CD14-positive monocyte (primary cell): Measurements from ENCODE around the gene AADACL4. TPM values are rescaled to one million over a fixed set of nuclear protein-coding genes. Genes with fewer than 3 reads are reported as not detected.

ENCODE experiments used
- DNase-seq, 3 donors: peaks; one replicate each; pipeline ENCODE4 v3.0.0-alpha.2; 2011 to 2022
- H2AFZ ChIP-seq: 2 replicates; pipeline ENCODE4 v1.6.0; 2012; ENCODE audit warnings: mild to moderate bottlenecking, low read depth, low read length, inconsistent platforms; ENCODE audit not compliant: insufficient read depth, poor library complexity, severe bottlenecking
- H3K27ac ChIP-seq, 2 donors: 1 replicate in 1 of 2; 2 replicates in 1 of 2; pipeline ENCODE4 v1.5.1; 2012 to 2013; ENCODE audit warnings: low read length in 2 of 2, control low read depth in 1 of 2, inconsistent platforms in 1 of 2, low read depth in 1 of 2, mild to moderate bottlenecking in 1 of 2
- H3K27me3 ChIP-seq, 2 donors: one replicate each; pipeline versions ENCODE4 v1.6.0 to v1.6.1; 2011 to 2013; ENCODE audit warnings: low read length in 2 of 2; ENCODE audit not compliant: control insufficient read depth in 2 of 2, insufficient read depth in 2 of 2
- H3K36me3 ChIP-seq, 2 donors: replicated peaks in 1 of 2; 1 replicate in 1 of 2; 2 replicates in 1 of 2; pipeline versions ENCODE4 v1.5.1 to v1.6.1; 2012 to 2013; ENCODE audit warnings: low read length in 2 of 2, control low read depth in 1 of 2, inconsistent platforms in 1 of 2, mild to moderate bottlenecking in 1 of 2; ENCODE audit not compliant: insufficient read depth in 2 of 2, control insufficient read depth in 1 of 2
- H3K4me1 ChIP-seq, 2 donors: 1 replicate in 1 of 2; 2 replicates in 1 of 2; pipeline versions ENCODE4 v1.5.1 to v1.6.1; 2012 to 2013; ENCODE audit warnings: low read length in 2 of 2, control low read depth in 1 of 2, inconsistent platforms in 1 of 2, mild to moderate bottlenecking in 1 of 2, moderate library complexity in 1 of 2; ENCODE audit not compliant: insufficient read depth in 2 of 2, control insufficient read depth in 1 of 2
- H3K4me2 ChIP-seq: replicated peaks from 2 replicates; pipeline ENCODE3; 2012; ENCODE audit warnings: low read length, moderate library complexity, mild to moderate bottlenecking; ENCODE audit not compliant: poor library complexity, severe bottlenecking; ENCODE audit errors: extremely low read depth
- H3K4me3 ChIP-seq, 3 experiments: fragments of 200-600 bp in 1 of 3; sonication (generic) in 1 of 3; replicated peaks in 1 of 3; 1 replicate in 2 of 3; 2 replicates in 1 of 3; pipeline ENCODE4 v1.5.1; 2011 to 2013; ENCODE audit warnings: low read length in 3 of 3, mild to moderate bottlenecking in 3 of 3, control low read depth in 2 of 3, low read depth in 2 of 3, inconsistent platforms in 1 of 3, moderate library complexity in 1 of 3
- H3K79me2 ChIP-seq: 2 replicates; pipeline ENCODE4 v1.6.0; 2012; ENCODE audit warnings: mild to moderate bottlenecking, control low read depth, inconsistent platforms, low read length, moderate library complexity; ENCODE audit not compliant: insufficient read depth
- H3K9ac ChIP-seq: 2 replicates; pipeline ENCODE4 v1.6.0; 2017; ENCODE audit warnings: low read length, mild to moderate bottlenecking; ENCODE audit not compliant: insufficient read depth, poor library complexity, severe bottlenecking
- H3K9me3 ChIP-seq, 2 donors: replicated peaks in 1 of 2; 1 replicate in 1 of 2; 2 replicates in 1 of 2; pipeline versions ENCODE4 v1.5.1 to v1.6.1; 2012 to 2013; ENCODE audit warnings: low read length in 2 of 2, control low read depth in 1 of 2; ENCODE audit not compliant: control insufficient read depth in 1 of 2, insufficient read depth in 1 of 2
- H4K20me1 ChIP-seq: 2 replicates; pipeline ENCODE4 v1.6.0; 2012; ENCODE audit warnings: mild to moderate bottlenecking, low read length, control low read depth, moderate library complexity; ENCODE audit not compliant: insufficient read depth
- H3K27ac Mint-ChIP-seq, 7 donors: one replicate each; pipeline ENCODE4 v1.8.0; 2020; ENCODE audit warnings: mild to moderate bottlenecking in 7 of 7, mixed read lengths in 7 of 7, moderate library complexity in 6 of 7, inconsistent platforms in 2 of 7
- H3K27me3 Mint-ChIP-seq, 3 donors: one replicate each; pipeline ENCODE4 v1.8.0; 2021 to 2022; ENCODE audit warnings: low read depth in 3 of 3, mild to moderate bottlenecking in 3 of 3, mixed read lengths in 3 of 3, moderate library complexity in 3 of 3, inconsistent platforms in 1 of 3
- H3K36me3 Mint-ChIP-seq, 2 donors: one replicate each; pipeline ENCODE4 v1.8.0; 2020; ENCODE audit warnings: mixed read lengths in 2 of 2, inconsistent platforms in 1 of 2, mild to moderate bottlenecking in 1 of 2
- H3K4me1 Mint-ChIP-seq: one replicate; pipeline ENCODE4 v1.8.0; 2020; ENCODE audit warnings: mild to moderate bottlenecking, mixed read lengths
- H3K4me3 Mint-ChIP-seq, 2 donors: one replicate each; pipeline ENCODE4 v1.8.0; 2020; ENCODE audit warnings: mild to moderate bottlenecking in 2 of 2, mixed read lengths in 2 of 2, moderate library complexity in 1 of 2
- H3K9me3 Mint-ChIP-seq, 7 donors: one replicate each; pipeline ENCODE4 v1.8.0; 2020 to 2022; ENCODE audit warnings: mixed read lengths in 7 of 7, mild to moderate bottlenecking in 6 of 7, moderate library complexity in 6 of 7, inconsistent platforms in 2 of 7
- CTCF ChIP-seq: fragments of 200-600 bp; IDR thresholded peaks from one replicate; pipeline ENCODE4 v1.8.0; 2022; ENCODE audit warnings: antibody characterized with exemption, mild to moderate bottlenecking
- WGBS: methylation state at CpG from one replicate; pipeline ENCODE4 v1.1.5; 2013; ENCODE audit warnings: missing lambda C conversion rate; ENCODE audit not compliant: insufficient coverage; 5-methylcytosine and 5-hydroxymethylcytosine counted together
- intact Hi-C, 2 donors: fragments of 100-400 bp; cut with micrococcal nuclease; formaldehyde crosslinking; loops; one replicate each; pipeline versions ENCODE4 v1.15.0 to v1.15.1; 2023
- polyA minus RNA-seq: library from RNA; depleted of rRNA, polyadenylated mRNA; stranded (reverse); fragments of >200 nt; gene quantifications from 2 replicates; pipeline ENCODE4 v1.2.3, GENCODE V29; 2012
- polyA plus RNA-seq, 3 donors: library from polyadenylated mRNA; depleted of rRNA in 1 of 3; unstranded in 2 of 3; stranded (reverse) in 1 of 3; fragments of 300-500 nt in 2 of 3; fragments of >200 nt in 1 of 3; fragmentation: Illumina TruSeq in 2 of 3; gene quantifications; 1 replicate in 2 of 3; 2 replicates in 1 of 3; pipeline ENCODE4 v1.2.3, GENCODE V29; 2012 to 2021
- total RNA-seq, 12 experiments: library from RNA in 1 of 12; stranded (reverse) in 1 of 12; fragments of 120-200 nt in 1 of 12; gene quantifications; one replicate each; pipeline ENCODE4 v1.2.4 and lab custom pipeline; 2013 to 2026; ENCODE audit warnings: mixed read lengths in 6 of 12, inconsistent platforms in 1 of 12

AADACL4 gene
- total RNA-seq (2013) = not detected
- polyA plus RNA-seq (not detected), polyA minus RNA-seq (not detected in 2 replicates), total RNA-seq (lab: John Stamatoyannopoulos, UW) (0 to 0.92 (median 0) reads per million in 11 experiments)

- no peak within 1 kb of the TSS for H2AFZ ChIP-seq
- H3K4me1 ChIP-seq = no peaks in the 10 kb centered on the region
- no peak for DNase-seq
- Mint-ChIP-seq H3K27ac (peak within 1 kb of the TSS in 1 of 7 donors; percentile 50), H3K36me3 (no peaks in the 10 kb centered on the region), H3K9me3 (peaks cover 23 to 41% (median 38%) of the 10 kb centered on the region in 7 donors), H3K27me3 (peaks cover 2 to 5% (median 3%) of the 10 kb centered on the region in 3 donors), H3K4me3 (no peak within 1 kb of the TSS), H3K4me1 (peaks cover 10% of the 10 kb centered on the region)
- intact Hi-C loops = no loop called here
- no peak for TF ChIP-seq CTCF
- H3K9ac ChIP-seq = no peak within 1 kb of the TSS
- H3K79me2 ChIP-seq = no peaks in the 10 kb centered on the region
- 79% methylated on average over 6 of the region's 7 CpGs for WGBS
- no peak within 1 kb of the TSS for H3K4me2 ChIP-seq
- H3K4me3 ChIP-seq = no peak within 1 kb of the TSS
- H3K36me3 ChIP-seq = no peaks in the 10 kb centered on the region
- H3K27ac ChIP-seq = no peak within 1 kb of the TSS
- H3K27me3 ChIP-seq = no peaks in the 10 kb centered on the region
- peaks cover 30% of the 10 kb centered on the region in 2 donors for H3K9me3 ChIP-seq
- no peaks in the 10 kb centered on the region for H4K20me1 ChIP-seq
Measured at GRCh38 chr1:12643785-12644184, at the start of gene AADACL4. AADACL4 (plus strand) TSS chr1:12644085; CDS start chr1:12644547, 462 bp downstream.

GRCh38 chr1:12594490-12594889 is 49.4 kb upstream of the AADACL4 start:
- TF ChIP-seq CTCF = no peak
- Mint-ChIP-seq H3K4me1 (peaks cover 40% of the 10 kb centered on the region), H3K27me3 (peaks cover 24 to 38% (median 34%) of the 10 kb centered on the region in 3 donors), H3K9me3 (peaks cover 0 to 6% (median 0%) of the 10 kb centered on the region in 7 donors), H3K36me3 (peaks cover 4 to 21% of the 10 kb centered on the region in 2 donors), H3K4me3 (peak overlapping the region; percentile 77 to 81), H3K27ac (peak overlapping the region in 5 of 7 donors; percentile 79 to 91 (median 87))
- WGBS = 80% methylated on average over 6 of the region's 6 CpGs
- H4K20me1 ChIP-seq = no peaks in the 10 kb centered on the region
- peaks cover 2 to 16% of the 10 kb centered on the region in 2 donors for H3K27me3 ChIP-seq
- DNase-seq = no peak
- H3K79me2 ChIP-seq = no peaks in the 10 kb centered on the region
- peaks cover 34% of the 10 kb centered on the region in 2 donors for H3K4me1 ChIP-seq
- no peak overlapping the region for H3K4me3 ChIP-seq
- no peak overlapping the region for H3K4me2 ChIP-seq
- H3K27ac ChIP-seq = no peak overlapping the region
- no peak overlapping the region for H3K9ac ChIP-seq
- H3K9me3 ChIP-seq = no peaks in the 10 kb centered on the region
- H2AFZ ChIP-seq = no peak overlapping the region
- H3K36me3 ChIP-seq = no peaks in the 10 kb centered on the region
- intact Hi-C loops = no loop called here
